Osteocyte (in vitro differentiated cells): ENCODE measurements around the gene WBP1L. TPM values are rescaled to one million over a fixed set of nuclear protein-coding genes. Genes with fewer than 3 reads are reported as not detected.
"Not testable (repeated sequence)": the region's sequence is repeated elsewhere in the genome, so short reads cannot be mapped to it uniquely, and the experiment has no call there.

Experiments
- DNase-seq: peaks from one replicate; pipeline ENCODE4 v3.0.0; 2021; ENCODE audit warnings: mixed read lengths; ENCODE audit not compliant: unreplicated experiment; ENCODE audit errors: extremely low spot score
- H3K27ac Mint-ChIP-seq: one replicate; pipeline ENCODE4 v1.8.0; 2021; ENCODE audit warnings: mild to moderate bottlenecking, mixed read lengths; ENCODE audit not compliant: unreplicated experiment
- H3K27me3 Mint-ChIP-seq: one replicate; pipeline ENCODE4 v1.8.0; 2021; ENCODE audit warnings: mixed read lengths; ENCODE audit not compliant: unreplicated experiment
- H3K36me3 Mint-ChIP-seq: one replicate; pipeline ENCODE4 v1.8.0; 2021; ENCODE audit warnings: mixed read lengths; ENCODE audit not compliant: unreplicated experiment
- H3K4me1 Mint-ChIP-seq: one replicate; pipeline ENCODE4 v1.8.0; 2021; ENCODE audit warnings: mixed read lengths; ENCODE audit not compliant: unreplicated experiment
- H3K4me3 Mint-ChIP-seq: one replicate; pipeline ENCODE4 v1.8.0; 2021; ENCODE audit warnings: mild to moderate bottlenecking, moderate library complexity, mixed read lengths; ENCODE audit not compliant: unreplicated experiment
- H3K9me3 Mint-ChIP-seq: one replicate; pipeline ENCODE4 v1.8.0; 2021; ENCODE audit warnings: mixed read lengths; ENCODE audit not compliant: unreplicated experiment
- CTCF ChIP-seq: fragments of 200-600 bp; sonication (generic); IDR thresholded peaks from 2 replicates; pipeline ENCODE4 v1.5.0; 2021; ENCODE audit warnings: antibody characterized with exemption, mild to moderate bottlenecking, moderate library complexity
- total RNA-seq: library from RNA; stranded (reverse); gene quantifications from 2 replicates; pipeline ENCODE4 v1.2.1, GENCODE V29; 2021

WBP1L gene
- total RNA-seq, 1 donor from 2014 or later = 66.7 TPM

- H3K36me3 Mint-ChIP-seq = no peaks in the 10 kb centered on the region
- no peaks in the 10 kb centered on the region for H3K9me3 Mint-ChIP-seq
- H3K4me3 Mint-ChIP-seq = peak within 1 kb of the TSS; percentile 85
- peak within 1 kb of the TSS; percentile 89 for H3K27ac Mint-ChIP-seq
- TF ChIP-seq CTCF = no peak
- DNase-seq = no peak
- H3K4me1 Mint-ChIP-seq = peaks cover 52% of the 10 kb centered on the region
- H3K27me3 Mint-ChIP-seq = no peaks in the 10 kb centered on the region
These were observed 28.9 kb upstream of the WBP1L start, which contains the start of gene SFXN2 for GRCh38 chr10:102714621-102715455. Gene SFXN2, plus strand, starts transcription at chr10:102714636. Its CDS starts 12,001 bp downstream, at chr10:102726637.

- no peak for TF ChIP-seq CTCF
- Mint-ChIP-seq H3K27me3 (no peaks in the 10 kb centered on the region), H3K4me1 (peaks cover 45% of the 10 kb centered on the region), H3K36me3 (no peaks in the 10 kb centered on the region), H3K4me3 (peak overlapping the region; percentile 35), H3K9me3 (no peaks in the 10 kb centered on the region), H3K27ac (no peak overlapping the region)
- DNase-seq = no peak
These were observed 27.9 kb upstream of the WBP1L start for GRCh38 chr10:102715880-102716279.

- peaks cover 36% of the 10 kb centered on the region for H3K4me1 Mint-ChIP-seq
- DNase-seq, H3K36me3 Mint-ChIP-seq, H3K27ac Mint-ChIP-seq, H3K9me3 Mint-ChIP-seq, H3K27me3 Mint-ChIP-seq, H3K4me3 Mint-ChIP-seq: not testable (repeated sequence)
These were observed 26.7 kb upstream of the WBP1L start for GRCh38 chr10:102716900-102717565.

- no peaks in the 10 kb centered on the region for H3K36me3 Mint-ChIP-seq
- no peak for TF ChIP-seq CTCF
- peaks cover 24% of the 10 kb centered on the region for H3K4me1 Mint-ChIP-seq
- H3K4me3 Mint-ChIP-seq = no peak overlapping the region
- no peaks in the 10 kb centered on the region for H3K27me3 Mint-ChIP-seq
- H3K9me3 Mint-ChIP-seq = no peaks in the 10 kb centered on the region
- no peak overlapping the region for H3K27ac Mint-ChIP-seq
- no peak for DNase-seq
These were observed 25.5 kb upstream of the WBP1L start for GRCh38 chr10:102718220-102718619.

- Mint-ChIP-seq H3K27me3 (no peaks in the 10 kb centered on the region), H3K27ac (no peak overlapping the region)
These were observed 23.4 kb upstream of the WBP1L start for GRCh38 chr10:102720337-102720736.

More at GRCh38 chr10:102720337-102720736, 23.4 kb upstream of the WBP1L start:
- Mint-ChIP-seq H3K4me1 (peaks cover 18% of the 10 kb centered on the region), H3K9me3 (no peaks in the 10 kb centered on the region), H3K36me3 (no peaks in the 10 kb centered on the region), H3K4me3 (no peak overlapping the region)
- DNase-seq = no peak
- no peak for TF ChIP-seq CTCF
